Body of pancreas (tissue), 4 donors: Measurements from ENCODE around the gene ULBP1.
"Not testable (repeated sequence)": the region's sequence is repeated elsewhere in the genome, so short reads cannot be mapped to it uniquely, and the experiment has no call there.

Source experiments
- POLR2A ChIP-seq, 3 donors: fragments of 450-650 bp; IDR thresholded peaks; one replicate each; pipeline ENCODE4 v1.6.1; 2016; ENCODE audit warnings: antibody characterized with exemption in 3 of 3, mild to moderate bottlenecking in 2 of 3
- TF ChIP-seq, protein P1 (sequence below), 7 experiments: fragments of 450-650 bp in 4 of 7; fragments of 200-600 bp in 3 of 7; sonication (generic) in 3 of 7; IDR thresholded peaks; one replicate each; pipeline ENCODE4 v1.5.1; 2016 to 2019; ENCODE audit warnings: antibody characterized with exemption in 7 of 7

- TF ChIP-seq, protein P1, sequence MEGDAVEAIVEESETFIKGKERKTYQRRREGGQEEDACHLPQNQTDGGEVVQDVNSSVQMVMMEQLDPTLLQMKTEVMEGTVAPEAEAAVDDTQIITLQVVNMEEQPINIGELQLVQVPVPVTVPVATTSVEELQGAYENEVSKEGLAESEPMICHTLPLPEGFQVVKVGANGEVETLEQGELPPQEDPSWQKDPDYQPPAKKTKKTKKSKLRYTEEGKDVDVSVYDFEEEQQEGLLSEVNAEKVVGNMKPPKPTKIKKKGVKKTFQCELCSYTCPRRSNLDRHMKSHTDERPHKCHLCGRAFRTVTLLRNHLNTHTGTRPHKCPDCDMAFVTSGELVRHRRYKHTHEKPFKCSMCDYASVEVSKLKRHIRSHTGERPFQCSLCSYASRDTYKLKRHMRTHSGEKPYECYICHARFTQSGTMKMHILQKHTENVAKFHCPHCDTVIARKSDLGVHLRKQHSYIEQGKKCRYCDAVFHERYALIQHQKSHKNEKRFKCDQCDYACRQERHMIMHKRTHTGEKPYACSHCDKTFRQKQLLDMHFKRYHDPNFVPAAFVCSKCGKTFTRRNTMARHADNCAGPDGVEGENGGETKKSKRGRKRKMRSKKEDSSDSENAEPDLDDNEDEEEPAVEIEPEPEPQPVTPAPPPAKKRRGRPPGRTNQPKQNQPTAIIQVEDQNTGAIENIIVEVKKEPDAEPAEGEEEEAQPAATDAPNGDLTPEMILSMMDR (IDR thresholded peaks at IDR 0.05) = not testable (repeated sequence)
- not testable (repeated sequence) for TF ChIP-seq POLR2A (IDR thresholded peaks at IDR 0.05)
Measured at GRCh38 chr6:150003599-150003998, 39.9 kb downstream of the ULBP1 start.
